Prostate gland (tissue), 2 donors: Measurements from ENCODE around the gene SLC10A7. TPM values are rescaled to one million over a fixed set of nuclear protein-coding genes. Genes with fewer than 3 reads are reported as not detected.

ENCODE experiments used
- DNase-seq: peaks from one replicate; pipeline ENCODE4 v3.0.0-alpha.2; 2019; ENCODE audit warnings: low spot score
- H3K27ac ChIP-seq, 2 donors: fragments of 200-600 bp; sonication (generic); 2 replicates each; pipeline ENCODE4 v1.5.1; 2017 to 2019
- H3K27me3 ChIP-seq: fragments of 200-600 bp; sonication (generic); replicated peaks from 2 replicates; pipeline ENCODE4 v1.5.1; 2019; ENCODE audit not compliant: insufficient read depth
- H3K36me3 ChIP-seq, 2 donors: fragments of 200-600 bp; sonication (generic); 1 replicate in 1 of 2; 2 replicates in 1 of 2; pipeline versions ENCODE4 v1.5.1 to v1.8.1; 2017 to 2019
- H3K4me1 ChIP-seq: fragments of 200-600 bp; sonication (generic); replicated peaks from 2 replicates; pipeline ENCODE4 v1.5.1; 2019
- H3K4me3 ChIP-seq, 2 donors: fragments of 200-600 bp; sonication (generic); 2 replicates each; pipeline ENCODE4 v1.5.1; 2017 to 2019
- H3K9me3 ChIP-seq: fragments of 200-600 bp; sonication (generic); 2 replicates; pipeline ENCODE4 v1.5.1; 2017
- POLR2A ChIP-seq: fragments of 450-650 bp; IDR thresholded peaks from one replicate; pipeline ENCODE4 v1.6.1; 2016; ENCODE audit warnings: antibody characterized with exemption, mild to moderate bottlenecking
- POLR2AphosphoS5 ChIP-seq: sonication (generic); formaldehyde crosslinking; IDR thresholded peaks from one replicate; pipeline ENCODE4 v1.6.1; 2017; ENCODE audit warnings: antibody characterized with exemption
- WGBS: methylation state at CpG from one replicate; pipeline ENCODE4 v1.1.5; 2018; 5-methylcytosine and 5-hydroxymethylcytosine counted together
- intact Hi-C: fragments of 100-400 bp; cut with DNase I; formaldehyde crosslinking; loops from one replicate; pipeline ENCODE4 v1.14.2; 2022
- total RNA-seq, 2 donors: library from RNA; depleted of rRNA; stranded (reverse); fragments of >200 nt; gene quantifications; one replicate each; pipeline ENCODE4 v1.1.0, GENCODE V29; 2016
- TF ChIP-seq, protein P1 (sequence below), 4 experiments: fragments of 200-600 bp in 2 of 4; fragments of 450-650 bp in 2 of 4; sonication (generic) in 2 of 4; IDR thresholded peaks; 1 replicate in 3 of 4; 2 replicates in 1 of 4; pipeline ENCODE4 v1.5.1; 2016 to 2019; ENCODE audit warnings: antibody characterized with exemption in 4 of 4, mild to moderate bottlenecking in 2 of 4, moderate library complexity in 2 of 4

The SLC10A7 gene
- total RNA-seq, 2 donors from 2014 or later = 9.9 to 11.2 TPM

DNA sequence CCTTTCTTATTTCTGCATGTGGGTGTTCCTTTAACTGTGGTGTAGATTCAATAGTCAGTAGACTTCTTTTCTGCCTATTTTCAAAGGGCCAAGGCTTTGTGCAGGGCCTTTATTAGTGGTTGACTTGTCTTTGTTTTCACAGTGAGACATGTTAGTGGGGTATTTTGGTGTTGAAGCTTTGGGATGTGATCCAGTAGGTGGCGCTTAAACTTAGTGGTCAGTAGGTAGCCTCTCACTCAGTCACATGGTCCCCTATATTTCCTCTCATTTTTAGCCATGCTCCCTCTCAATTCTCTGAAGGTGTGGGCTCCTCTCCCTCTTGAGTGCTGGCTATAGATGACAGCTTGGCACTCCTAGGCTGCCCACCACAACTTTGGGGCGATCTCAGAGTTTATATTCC, 23.4 kb upstream of the SLC10A7 start:
- Histone ChIP-seq H3K9me3 (no peaks in the 10 kb centered on the region), H3K36me3 (no peaks in the 10 kb centered on the region), H3K27me3 (no peaks in the 10 kb centered on the region), H3K4me1 (no peaks in the 10 kb centered on the region), H3K4me3 (no peak overlapping the region), H3K27ac (no peak overlapping the region)
- TF ChIP-seq POLR2AphosphoS5 = no peak
- TF ChIP-seq POLR2A = no peak
- TF ChIP-seq, protein P1, sequence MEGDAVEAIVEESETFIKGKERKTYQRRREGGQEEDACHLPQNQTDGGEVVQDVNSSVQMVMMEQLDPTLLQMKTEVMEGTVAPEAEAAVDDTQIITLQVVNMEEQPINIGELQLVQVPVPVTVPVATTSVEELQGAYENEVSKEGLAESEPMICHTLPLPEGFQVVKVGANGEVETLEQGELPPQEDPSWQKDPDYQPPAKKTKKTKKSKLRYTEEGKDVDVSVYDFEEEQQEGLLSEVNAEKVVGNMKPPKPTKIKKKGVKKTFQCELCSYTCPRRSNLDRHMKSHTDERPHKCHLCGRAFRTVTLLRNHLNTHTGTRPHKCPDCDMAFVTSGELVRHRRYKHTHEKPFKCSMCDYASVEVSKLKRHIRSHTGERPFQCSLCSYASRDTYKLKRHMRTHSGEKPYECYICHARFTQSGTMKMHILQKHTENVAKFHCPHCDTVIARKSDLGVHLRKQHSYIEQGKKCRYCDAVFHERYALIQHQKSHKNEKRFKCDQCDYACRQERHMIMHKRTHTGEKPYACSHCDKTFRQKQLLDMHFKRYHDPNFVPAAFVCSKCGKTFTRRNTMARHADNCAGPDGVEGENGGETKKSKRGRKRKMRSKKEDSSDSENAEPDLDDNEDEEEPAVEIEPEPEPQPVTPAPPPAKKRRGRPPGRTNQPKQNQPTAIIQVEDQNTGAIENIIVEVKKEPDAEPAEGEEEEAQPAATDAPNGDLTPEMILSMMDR (IDR thresholded peaks at IDR 0.05) = no peak
- DNase-seq = no peak
- intact Hi-C loops = no loop called here
- WGBS = 85% methylated on average over 2 of the region's 2 CpGs

DNA sequence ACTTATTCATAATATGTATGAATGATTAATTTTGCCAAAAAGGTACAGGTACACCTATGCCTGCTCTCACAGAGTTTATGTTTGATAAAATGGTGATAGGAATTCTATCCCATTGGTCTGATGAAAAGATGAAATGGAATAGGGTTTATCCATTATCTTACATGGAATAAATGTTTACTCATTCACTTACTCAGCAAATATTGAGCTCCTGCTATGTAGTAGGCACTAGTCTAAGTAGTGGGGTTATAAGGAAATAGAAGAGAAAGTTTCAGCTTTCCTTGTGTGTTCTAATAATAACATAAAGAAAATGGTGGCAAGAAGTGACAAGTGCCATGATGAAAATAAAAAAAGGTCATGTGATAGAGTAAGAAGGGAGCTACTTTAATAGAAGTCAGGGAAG, 12.4 kb upstream of the SLC10A7 start:
- H3K9me3 ChIP-seq = no peaks in the 10 kb centered on the region
- TF ChIP-seq, protein P1 (IDR thresholded peaks at IDR 0.05) = no peak
- no peak for TF ChIP-seq POLR2AphosphoS5
- TF ChIP-seq POLR2A = no peak
- H3K4me3 ChIP-seq = no peak overlapping the region
- no peaks in the 10 kb centered on the region for H3K27me3 ChIP-seq
- H3K4me1 ChIP-seq = no peaks in the 10 kb centered on the region
- intact Hi-C loops = no loop called here
- DNase-seq = no peak
- no peak overlapping the region for H3K27ac ChIP-seq
- no peaks in the 10 kb centered on the region for H3K36me3 ChIP-seq

DNA sequence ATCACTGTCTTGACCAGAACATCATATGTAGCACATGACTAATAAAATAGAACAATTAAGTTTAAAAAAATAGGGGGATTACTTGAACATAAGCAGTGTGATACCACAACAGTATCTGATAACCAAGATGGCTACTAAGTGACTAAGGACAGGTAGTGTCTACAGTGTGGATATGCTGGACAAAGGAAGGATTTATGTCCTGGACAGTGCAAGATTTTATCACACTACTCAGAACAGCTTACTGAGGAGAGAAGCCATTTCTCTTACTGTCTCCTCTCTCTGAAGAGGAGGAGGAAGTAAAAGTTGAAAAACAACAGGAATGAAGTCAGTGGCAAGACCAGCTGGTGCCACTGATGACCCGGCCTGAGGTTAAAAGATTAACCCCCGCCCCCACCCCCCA, 4.0 kb upstream of the SLC10A7 start:
- no peak overlapping the region for H3K27ac ChIP-seq
- no peak overlapping the region for H3K4me3 ChIP-seq
- intact Hi-C loops = no loop called here

DNA sequence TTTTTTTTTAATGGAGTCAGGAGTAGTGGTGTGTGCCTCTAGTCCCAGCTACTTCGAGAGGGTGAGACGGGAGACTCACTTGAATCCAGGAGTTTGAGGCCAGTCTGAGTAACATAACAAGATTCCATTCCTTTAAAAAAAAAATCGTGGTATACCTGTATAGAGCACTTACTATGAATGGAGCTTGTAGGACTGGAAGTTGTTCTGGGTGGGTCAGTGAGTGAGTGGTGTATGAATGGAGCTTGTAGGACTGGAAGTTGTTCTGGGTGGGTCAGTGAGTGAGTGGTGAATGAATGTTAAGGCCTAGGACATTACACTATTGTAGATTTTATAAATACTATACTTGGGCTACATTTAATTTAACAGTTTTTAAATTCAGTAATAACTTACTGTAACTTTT, 2.9 kb upstream of the SLC10A7 start:
- intact Hi-C loops = no loop called here
- no peaks in the 10 kb centered on the region for H3K9me3 ChIP-seq
- no peaks in the 10 kb centered on the region for H3K27me3 ChIP-seq
- no peaks in the 10 kb centered on the region for H3K36me3 ChIP-seq
- H3K27ac ChIP-seq = no peak overlapping the region
- 82% methylated on average over 3 of the region's 3 CpGs for WGBS
- no peak for DNase-seq
- H3K4me1 ChIP-seq = peaks cover 3% of the 10 kb centered on the region
- TF ChIP-seq POLR2AphosphoS5 = no peak
- TF ChIP-seq POLR2A = no peak
- TF ChIP-seq, protein P1 (IDR thresholded peaks at IDR 0.05) = no peak
- no peak overlapping the region for H3K4me3 ChIP-seq

More for the DNA sequence above, 4.0 kb upstream of the SLC10A7 start:
- Histone ChIP-seq H3K4me1 (no peaks in the 10 kb centered on the region), H3K27me3 (no peaks in the 10 kb centered on the region), H3K9me3 (no peaks in the 10 kb centered on the region), H3K36me3 (no peaks in the 10 kb centered on the region)
- no peak for TF ChIP-seq POLR2AphosphoS5
- no peak for TF ChIP-seq POLR2A
- TF ChIP-seq, protein P1 (IDR thresholded peaks at IDR 0.05) = no peak
- WGBS = 28% methylated on average over 2 of the region's 2 CpGs
- no peak for DNase-seq

DNA sequence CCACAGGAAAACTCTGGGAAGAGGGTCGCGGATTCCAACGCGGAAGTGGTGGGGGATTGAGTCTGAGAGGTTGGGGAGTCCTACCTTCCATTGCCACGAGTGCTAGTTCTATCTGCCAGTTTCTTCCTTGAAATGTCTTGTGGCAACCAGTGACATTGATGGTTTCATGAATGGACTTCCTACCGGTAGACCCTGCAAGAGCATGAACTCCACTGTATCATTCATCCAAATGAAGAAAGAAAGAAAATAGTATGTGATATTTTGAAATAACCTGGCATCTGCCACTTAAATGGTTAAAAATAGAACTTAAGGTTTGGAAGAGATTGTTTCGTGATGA, 1.1 kb upstream of the SLC10A7 start:
- Histone ChIP-seq H3K27me3 (no peaks in the 10 kb centered on the region), H3K4me3 (peak overlapping the region; percentile 91 to 95), H3K36me3 (no peaks in the 10 kb centered on the region), H3K27ac (peak overlapping the region; percentile 80 to 86), H3K4me1 (peaks cover 3% of the 10 kb centered on the region), H3K9me3 (no peaks in the 10 kb centered on the region)
- TF ChIP-seq POLR2AphosphoS5 (no peak), POLR2A (no peak)
- TF ChIP-seq, protein P1 (IDR thresholded peaks at IDR 0.05) = no peak
- WGBS = 2% methylated on average over 7 of the region's 7 CpGs
- intact Hi-C loops = no loop called here
- DNase-seq = no peak
